PC-9 (cell line): ENCODE measurements around the gene PCNX3.

Source experiments
- CTCF ChIP-seq: fragments of 200-600 bp; sonication (generic); conservative IDR thresholded peaks from 2 replicates; pipeline ENCODE4 v1.6.1; 2017; ENCODE audit warnings: mixed run types, antibody characterized with exemption, mild to moderate bottlenecking, moderate library complexity
- EZH2 ChIP-seq: fragments of 200-600 bp; sonication (generic); IDR thresholded peaks from 2 replicates; pipeline ENCODE4 v1.8.0; 2017; ENCODE audit warnings: antibody characterized with exemption, low read depth

GRCh38 chr11:65579291-65579690 lies 36.3 kb upstream of the PCNX3 start:
- TF ChIP-seq CTCF (no peak), EZH2 (no peak)
